GM18951 (cell line): ENCODE results near the gene SCFD2.

ENCODE experiments used
- POLR2A ChIP-seq: IDR thresholded peaks from 4 replicates; pipeline ENCODE4 v1.6.1; 2011; ENCODE audit warnings: mild to moderate bottlenecking; ENCODE audit not compliant: insufficient read length, insufficient read depth; ENCODE audit errors: extremely low read depth
- in situ Hi-C: fragments of 300-500 bp; cut with MboI; formaldehyde crosslinking; loops from one replicate; pipeline ENCODE4 v1.12.0; 2022; ENCODE audit warnings: low sequenced_read_pairs, mixed read lengths, inconsistent platforms; ENCODE audit not compliant: unreplicated experiment

Gene SCFD2

DNA sequence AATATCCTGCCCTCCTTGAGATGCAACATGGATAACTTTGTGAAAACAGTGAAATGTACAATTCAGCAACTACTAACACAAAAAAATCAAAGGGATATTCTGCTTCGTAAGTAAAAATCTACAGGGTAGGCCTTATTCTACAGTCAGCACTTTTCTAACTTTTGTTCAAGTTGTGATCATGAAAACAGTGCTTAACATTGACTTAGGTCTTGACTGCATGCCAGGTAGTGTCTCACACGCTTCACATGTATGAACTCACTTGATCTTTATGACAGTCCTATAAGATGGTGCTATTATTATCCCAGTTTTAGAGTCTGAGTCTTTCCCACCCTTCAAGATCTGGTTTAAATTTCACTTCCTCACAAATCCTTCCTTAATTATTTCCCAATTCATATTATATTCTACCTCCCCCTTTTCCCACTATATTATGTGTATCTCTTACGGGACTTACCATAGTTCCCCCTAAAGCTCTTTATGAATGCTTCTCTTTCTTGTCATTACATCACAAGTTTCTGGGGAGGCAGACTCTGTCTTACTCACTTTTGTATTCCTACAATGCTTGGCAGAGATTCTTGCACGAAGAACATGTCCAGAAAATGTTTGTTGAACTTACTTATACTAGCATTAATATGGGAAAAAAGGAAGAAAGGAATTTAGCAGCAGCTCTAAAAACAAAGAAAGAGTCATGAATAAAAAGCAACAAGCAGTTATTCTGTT, 179.8 kb downstream of the SCFD2 start:
- in situ Hi-C loops: loop anchor here (25.0 kb wide), 2 partner anchors 651 to 1026 kb away; no protein-coding TSS in a partner anchor
- TF ChIP-seq POLR2A: no peak

DNA sequence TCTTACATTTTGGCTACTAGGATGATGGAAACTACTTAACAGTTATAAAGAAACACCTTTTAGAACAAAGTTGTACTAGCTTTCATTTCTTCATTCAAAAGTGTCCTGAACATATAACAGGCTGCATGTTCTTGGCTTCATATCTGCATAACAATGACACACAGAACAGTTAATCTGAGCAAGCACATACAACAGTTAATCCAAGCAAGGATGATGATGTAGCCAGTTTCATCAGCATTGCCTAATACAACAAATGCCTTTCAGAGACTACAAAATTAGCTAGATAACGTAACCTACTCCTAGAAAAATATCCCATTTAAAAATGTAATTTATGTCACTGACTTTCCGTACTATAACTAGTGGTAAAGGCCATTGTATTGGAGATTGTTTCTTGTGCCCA, 182.1 kb downstream of the SCFD2 start:
- TF ChIP-seq POLR2A: no peak
- in situ Hi-C loops: loop anchor here (25.0 kb wide), 2 partner anchors 654 to 1029 kb away; no protein-coding TSS in a partner anchor

DNA sequence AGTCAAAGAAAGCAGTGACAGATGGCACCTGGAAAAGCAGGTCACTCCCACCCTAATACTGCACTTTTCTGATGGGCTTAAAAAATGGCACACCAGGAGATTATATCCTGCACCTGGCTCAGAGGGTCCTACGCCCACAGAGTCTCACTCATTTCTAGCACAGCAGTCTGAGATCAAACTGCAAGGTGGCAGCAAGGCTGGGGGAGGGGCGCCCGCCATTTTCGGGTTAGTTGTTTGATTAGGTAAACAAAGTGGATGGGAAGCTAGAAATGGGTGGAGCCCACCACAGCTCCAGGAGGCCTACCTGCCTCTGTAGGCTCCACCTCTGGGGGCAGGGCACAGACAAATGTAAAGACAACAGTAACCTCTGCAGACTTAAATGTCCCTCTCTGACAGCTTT, 188.1 kb downstream of the SCFD2 start:
- in situ Hi-C loops: loop anchor here (25.0 kb wide), 2 partner anchors 660 to 1035 kb away; no protein-coding TSS in a partner anchor

DNA sequence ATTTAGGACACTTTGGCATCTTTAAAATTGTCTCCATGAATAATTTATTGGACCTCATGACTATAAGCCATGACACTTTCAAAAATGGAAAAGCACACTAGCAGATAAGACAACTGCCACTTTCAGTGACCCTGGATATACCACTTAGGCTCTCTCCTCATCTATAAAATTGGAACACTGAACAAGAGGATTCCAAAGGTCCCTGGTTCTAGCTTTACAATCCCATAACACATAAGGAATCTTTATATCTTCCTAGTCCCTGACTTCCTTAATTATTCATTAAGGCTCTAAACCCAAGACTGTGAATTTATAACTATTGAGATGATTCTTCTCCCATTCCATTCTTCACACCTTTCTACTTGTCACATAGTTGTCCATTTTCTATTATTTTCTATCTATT, 190.2 kb downstream of the SCFD2 start:
- in situ Hi-C loops: loop anchor here (25.0 kb wide), 2 partner anchors 662 to 1037 kb away; no protein-coding TSS in a partner anchor
- TF ChIP-seq POLR2A: no peak

DNA sequence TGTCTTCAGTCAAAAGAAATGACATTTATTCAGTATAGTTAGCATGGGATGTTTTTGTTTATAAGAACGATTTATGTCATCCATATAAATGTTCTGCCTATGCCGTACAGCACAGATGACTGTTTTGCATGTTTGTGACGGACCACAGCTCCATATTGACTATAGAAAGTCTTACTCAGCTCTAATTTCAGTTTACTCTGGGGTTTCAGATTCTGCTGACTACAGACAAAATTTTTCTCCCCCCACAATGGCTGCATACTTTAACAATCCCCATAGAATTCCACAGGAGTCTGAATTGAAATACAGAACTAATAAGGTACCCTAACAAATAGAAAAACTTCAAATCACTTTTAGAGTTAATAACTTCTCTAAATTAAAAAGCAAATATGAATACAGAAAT, 191.0 kb downstream of the SCFD2 start:
- TF ChIP-seq POLR2A: no peak
- in situ Hi-C loops: loop anchor here (25.0 kb wide), 2 partner anchors 662 to 1037 kb away; no protein-coding TSS in a partner anchor

DNA sequence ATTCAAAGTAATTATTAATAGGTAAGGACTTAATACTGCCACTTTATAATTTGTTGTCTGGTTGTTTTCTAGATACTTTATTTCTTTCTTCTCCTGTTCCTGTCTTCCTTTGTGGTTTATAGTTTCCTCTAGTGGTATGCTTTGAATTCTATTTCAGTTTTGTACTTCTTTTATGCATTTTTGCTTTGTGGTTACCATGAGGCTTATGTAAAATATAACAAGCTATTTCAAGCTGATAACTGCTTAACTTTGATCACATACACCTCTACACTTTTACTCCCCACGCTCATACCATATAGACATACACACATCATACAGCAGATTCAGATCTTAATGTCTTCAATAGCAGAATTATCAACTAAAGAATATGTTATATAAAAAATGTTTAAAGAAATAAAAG, 192.3 kb downstream of the SCFD2 start:
- in situ Hi-C loops: no loop called here
- TF ChIP-seq POLR2A: no peak

DNA sequence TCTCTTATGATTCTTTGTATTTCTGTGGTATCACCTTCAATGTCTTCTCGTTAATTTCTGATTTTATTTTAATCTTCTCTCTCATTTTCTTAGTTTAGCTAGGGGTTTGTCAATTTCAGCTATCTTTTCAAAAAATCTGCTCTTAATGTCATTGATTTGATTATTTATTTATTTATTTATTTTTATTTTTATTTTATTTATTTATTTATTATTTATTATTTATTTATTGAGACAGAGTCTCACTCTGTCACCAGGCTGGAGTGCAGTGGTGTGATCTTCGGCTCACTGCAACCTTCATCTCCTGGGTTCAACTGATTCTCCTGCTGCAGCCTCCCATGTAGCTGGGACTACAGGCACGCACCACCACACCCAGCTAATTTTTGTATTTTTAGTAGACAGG, 194.1 kb downstream of the SCFD2 start:
- TF ChIP-seq POLR2A: no peak
- in situ Hi-C loops: no loop called here

DNA sequence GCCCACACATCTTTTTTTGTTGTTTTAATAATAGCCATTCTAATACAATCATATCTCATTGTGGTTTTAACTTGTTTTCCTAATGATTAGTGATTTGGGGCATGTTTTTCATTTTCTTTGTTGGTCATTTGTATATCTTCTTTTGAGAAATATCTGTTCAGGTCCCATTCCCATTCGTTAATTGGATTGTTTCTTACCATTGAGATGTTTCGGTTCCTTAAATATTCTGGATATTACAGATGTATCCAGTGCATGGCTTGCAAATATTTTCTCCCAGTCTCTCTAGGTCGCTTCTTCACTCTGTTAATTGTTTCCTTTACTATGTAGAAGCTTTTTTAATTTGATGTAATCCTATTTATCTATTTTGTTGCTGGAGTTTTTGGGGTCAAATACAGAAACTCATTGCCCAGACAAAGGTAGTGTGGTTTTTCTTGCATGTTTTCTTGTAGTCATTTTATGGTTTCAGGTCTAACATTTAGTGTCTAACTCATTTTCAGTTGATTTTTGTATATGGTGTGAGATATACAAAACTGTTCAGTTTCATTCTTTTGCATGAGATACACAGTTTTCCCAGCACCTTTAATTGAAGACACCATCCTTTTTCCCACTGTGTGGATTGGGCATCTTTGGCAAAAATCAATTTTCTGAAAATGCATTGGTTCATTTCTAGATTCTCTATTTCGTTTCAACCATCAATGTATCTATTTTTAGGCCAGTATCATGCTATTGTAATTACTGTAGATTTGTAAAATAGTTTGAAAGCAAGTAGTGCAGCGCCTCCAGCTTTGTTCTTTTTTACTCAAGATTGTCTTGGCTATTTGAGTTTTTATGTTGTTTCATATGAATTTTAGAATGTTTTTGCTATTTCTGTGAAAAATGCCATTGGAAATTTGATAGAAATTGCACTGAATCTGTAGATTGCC, 195.9 kb downstream of the SCFD2 start:
- TF ChIP-seq POLR2A: no peak
- in situ Hi-C loops: no loop called here

DNA sequence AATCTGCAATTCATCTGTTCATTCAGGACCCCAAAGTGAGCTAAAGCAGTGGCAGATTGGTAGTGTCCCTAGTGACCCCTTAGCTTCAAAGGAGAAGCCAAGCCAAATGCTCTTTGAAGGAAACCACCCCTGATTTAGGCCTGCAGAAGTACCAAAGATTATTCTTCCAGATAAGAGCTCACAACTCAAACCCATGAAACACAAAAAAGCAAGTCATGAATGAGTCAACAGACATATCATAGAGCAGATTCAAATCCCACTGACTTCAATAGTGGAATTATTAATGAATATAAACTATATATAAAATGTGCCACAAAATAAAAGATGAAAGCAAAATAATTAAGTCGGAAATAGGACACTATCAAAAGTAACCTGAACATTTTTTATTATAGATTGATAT, 197.6 kb downstream of the SCFD2 start:
- in situ Hi-C loops: no loop called here
- TF ChIP-seq POLR2A: no peak

DNA sequence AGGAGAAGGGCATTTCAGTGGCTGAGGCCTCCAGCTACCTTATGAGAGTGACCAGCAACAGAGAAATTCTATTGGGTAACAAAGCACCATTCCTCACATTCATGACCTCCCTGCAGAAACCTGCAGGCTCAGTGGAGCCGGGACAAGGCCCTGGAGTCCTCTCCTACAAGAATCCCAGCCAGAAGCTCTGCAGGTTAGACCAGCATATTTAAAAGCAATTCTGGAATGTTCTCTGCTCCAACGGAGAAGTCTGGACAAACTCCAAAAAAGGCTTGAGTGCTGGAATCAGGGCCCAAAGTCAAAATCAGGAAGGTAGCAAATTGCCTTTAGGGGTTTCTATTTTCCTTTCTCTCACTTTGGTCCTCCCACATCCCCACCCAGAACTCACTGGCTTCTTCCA, 202.9 kb downstream of the SCFD2 start:
- in situ Hi-C loops: no loop called here
- TF ChIP-seq POLR2A: no peak

DNA sequence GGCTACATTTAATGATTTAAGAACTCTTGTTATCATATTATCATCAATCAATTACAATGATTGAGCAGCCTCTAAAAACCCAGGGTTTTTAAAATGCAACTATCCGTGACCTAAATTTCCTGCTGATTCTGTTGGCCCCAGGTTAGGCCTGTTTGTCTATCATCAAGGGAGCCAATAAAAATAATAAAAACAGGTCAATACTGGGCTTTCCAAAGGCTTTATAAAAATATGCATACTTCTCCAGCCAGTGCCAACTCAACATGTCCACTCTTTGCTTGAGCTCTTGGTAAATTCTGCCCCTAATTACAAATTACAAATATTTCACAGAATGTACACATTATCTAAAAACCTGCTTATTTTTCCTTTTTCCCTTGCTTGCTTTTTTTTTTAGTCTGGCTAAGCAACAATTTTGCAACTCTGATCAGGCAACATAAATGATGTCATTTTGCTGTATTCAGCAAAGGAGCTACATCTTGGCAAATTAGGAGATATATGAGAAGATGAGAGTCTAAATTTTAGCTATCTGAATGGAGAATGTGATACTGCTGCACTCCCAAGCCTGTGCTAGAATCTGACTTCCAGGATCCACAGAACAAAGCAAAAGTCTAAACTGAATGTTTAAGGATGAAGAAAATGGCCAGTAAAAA, 204.0 kb downstream of the SCFD2 start:
- in situ Hi-C loops: no loop called here

DNA sequence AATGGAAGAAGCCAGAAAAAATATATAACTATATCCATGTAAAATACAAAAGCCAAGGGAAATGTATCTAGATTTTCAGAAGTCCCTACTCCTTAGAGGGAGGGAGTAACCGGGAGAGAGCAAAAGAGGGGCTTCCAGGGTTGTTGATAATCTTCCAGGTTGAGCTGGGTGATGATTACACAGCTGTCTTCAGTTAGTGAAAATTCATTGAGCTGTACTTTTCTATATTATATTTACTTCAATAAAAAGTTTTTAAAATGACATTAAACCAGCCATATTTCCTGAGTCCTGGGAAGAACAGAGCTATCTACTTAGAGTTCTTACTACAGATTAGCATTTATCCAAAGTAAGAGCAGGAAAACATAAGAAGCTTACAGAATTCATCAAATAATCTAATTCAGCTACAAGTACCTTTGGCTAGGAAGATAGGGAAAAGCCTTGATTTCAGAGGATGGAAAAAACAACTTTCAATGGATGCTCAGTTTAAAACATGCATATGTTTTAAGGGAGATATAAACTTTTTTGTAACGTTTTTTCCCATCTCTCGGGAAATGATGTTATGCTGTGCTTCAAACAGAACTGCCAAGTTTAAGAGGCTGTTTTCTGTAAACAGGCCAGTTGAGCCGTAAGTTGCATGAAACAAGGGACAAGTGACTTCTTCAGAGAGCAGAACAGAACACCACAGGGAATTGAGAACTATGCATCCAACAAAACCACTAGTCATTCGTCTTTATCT, 204.6 kb downstream of the SCFD2 start:
- TF ChIP-seq POLR2A: no peak
- in situ Hi-C loops: no loop called here

More for the DNA sequence above, 204.0 kb downstream of the SCFD2 start:
- TF ChIP-seq POLR2A: no peak
